Breast epithelium (tissue), 3 donors: ENCODE results near the gene KRT3.

ENCODE experiments used
- POLR2A ChIP-seq: fragments of 450-650 bp; IDR thresholded peaks from one replicate; pipeline ENCODE4 v1.6.1; 2016; ENCODE audit warnings: antibody characterized with exemption, mild to moderate bottlenecking, moderate library complexity
- POLR2AphosphoS5 ChIP-seq, 3 donors: sonication (generic); formaldehyde crosslinking; IDR thresholded peaks; one replicate each; pipeline ENCODE4 v1.6.1; 2017; ENCODE audit warnings: antibody characterized with exemption in 3 of 3
- TF ChIP-seq, protein P1 (sequence below), 3 donors: fragments of 450-650 bp; IDR thresholded peaks; one replicate each; pipeline ENCODE4 v1.5.1; 2016 to 2017; ENCODE audit warnings: antibody characterized with exemption in 3 of 3, mild to moderate bottlenecking in 3 of 3, moderate library complexity in 3 of 3

- TF ChIP-seq, protein P1, sequence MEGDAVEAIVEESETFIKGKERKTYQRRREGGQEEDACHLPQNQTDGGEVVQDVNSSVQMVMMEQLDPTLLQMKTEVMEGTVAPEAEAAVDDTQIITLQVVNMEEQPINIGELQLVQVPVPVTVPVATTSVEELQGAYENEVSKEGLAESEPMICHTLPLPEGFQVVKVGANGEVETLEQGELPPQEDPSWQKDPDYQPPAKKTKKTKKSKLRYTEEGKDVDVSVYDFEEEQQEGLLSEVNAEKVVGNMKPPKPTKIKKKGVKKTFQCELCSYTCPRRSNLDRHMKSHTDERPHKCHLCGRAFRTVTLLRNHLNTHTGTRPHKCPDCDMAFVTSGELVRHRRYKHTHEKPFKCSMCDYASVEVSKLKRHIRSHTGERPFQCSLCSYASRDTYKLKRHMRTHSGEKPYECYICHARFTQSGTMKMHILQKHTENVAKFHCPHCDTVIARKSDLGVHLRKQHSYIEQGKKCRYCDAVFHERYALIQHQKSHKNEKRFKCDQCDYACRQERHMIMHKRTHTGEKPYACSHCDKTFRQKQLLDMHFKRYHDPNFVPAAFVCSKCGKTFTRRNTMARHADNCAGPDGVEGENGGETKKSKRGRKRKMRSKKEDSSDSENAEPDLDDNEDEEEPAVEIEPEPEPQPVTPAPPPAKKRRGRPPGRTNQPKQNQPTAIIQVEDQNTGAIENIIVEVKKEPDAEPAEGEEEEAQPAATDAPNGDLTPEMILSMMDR (IDR thresholded peaks at IDR 0.05) = no peak
- TF ChIP-seq POLR2AphosphoS5 (IDR thresholded peaks at IDR 0.05) = no peak
- TF ChIP-seq POLR2A = no peak
Measured at GRCh38 chr12:52797529-52797894, 1.6 kb upstream of the KRT3 start.
